Keratinocyte (primary cell): ENCODE results near the gene EXD2. TPM values are rescaled to one million over a fixed set of nuclear protein-coding genes. Genes with fewer than 3 reads are reported as not detected.

Source experiments
- DNase-seq: peaks from one replicate; pipeline ENCODE4 v3.0.0-alpha.2; 2011; ENCODE audit warnings: low read depth, missing footprints, low spot score
- FAIRE-seq: peaks from 2 replicates; lab custom pipeline; 2011; peaks lifted over from hg19 to GRCh38; lab: Jason Lieb, UNC
- H2AFZ ChIP-seq: 2 replicates; pipeline ENCODE4 v1.6.0; 2012; ENCODE audit warnings: low read length, control low read depth, inconsistent platforms; ENCODE audit not compliant: control insufficient read depth
- H3K27ac ChIP-seq: 2 replicates; pipeline ENCODE4 v1.5.1; 2011; ENCODE audit warnings: low read length; ENCODE audit not compliant: control insufficient read depth, insufficient read depth
- H3K27me3 ChIP-seq: 3 replicates; pipeline ENCODE4 v1.6.0; 2011; ENCODE audit warnings: low read length; ENCODE audit not compliant: control insufficient read depth, insufficient read depth; ENCODE audit errors: extremely low read depth
- H3K36me3 ChIP-seq, 2 experiments: 2 replicates in 1 of 2; 3 replicates in 1 of 2; pipeline ENCODE4 v1.5.1; 2011; ENCODE audit warnings: low read length in 2 of 2, mild to moderate bottlenecking in 1 of 2; ENCODE audit not compliant: control insufficient read depth in 2 of 2, insufficient read depth in 2 of 2; ENCODE audit errors: extremely low read depth in 1 of 2
- H3K4me1 ChIP-seq: 3 replicates; pipeline ENCODE4 v1.5.1; 2011; ENCODE audit warnings: low read length; ENCODE audit not compliant: control insufficient read depth, insufficient read depth; ENCODE audit errors: extremely low read depth
- H3K4me2 ChIP-seq: 3 replicates; pipeline ENCODE4 v1.6.0; 2011; ENCODE audit warnings: low read depth, low read length; ENCODE audit not compliant: control insufficient read depth, insufficient read depth; ENCODE audit errors: extremely low read depth
- H3K4me3 ChIP-seq, 3 experiments: fragments of 200-600 bp in 1 of 3; sonication (generic) in 1 of 3; 2 replicates in 2 of 3; 3 replicates in 1 of 3; pipeline ENCODE4 v1.5.1; 2011 to 2016; ENCODE audit warnings: low read length in 3 of 3, mild to moderate bottlenecking in 3 of 3, control low read depth in 2 of 3, inconsistent platforms in 1 of 3, low read depth in 1 of 3, mixed read lengths in 1 of 3, mixed run types in 1 of 3, moderate library complexity in 1 of 3; ENCODE audit not compliant: control insufficient read depth in 2 of 3, insufficient read depth in 2 of 3; ENCODE audit errors: extremely low read depth in 1 of 3
- H3K79me2 ChIP-seq: 2 replicates; pipeline ENCODE4 v1.6.0; 2012; ENCODE audit warnings: low read length; ENCODE audit not compliant: control insufficient read depth, insufficient read depth
- H3K9ac ChIP-seq: 3 replicates; pipeline ENCODE4 v1.6.0; 2011; ENCODE audit warnings: low read length; ENCODE audit not compliant: control insufficient read depth, insufficient read depth; ENCODE audit errors: extremely low read depth
- H3K9me1 ChIP-seq: 3 replicates; pipeline ENCODE4 v1.6.0; 2011; ENCODE audit warnings: low read length; ENCODE audit not compliant: control insufficient read depth, insufficient read depth; ENCODE audit errors: extremely low read depth
- H3K9me3 ChIP-seq: 2 replicates; pipeline ENCODE4 v1.5.1; 2012; ENCODE audit warnings: low read depth, low read length; ENCODE audit not compliant: control insufficient read depth
- H4K20me1 ChIP-seq: 3 replicates; pipeline ENCODE4 v1.6.0; 2011; ENCODE audit warnings: low read length; ENCODE audit not compliant: control insufficient read depth, insufficient read depth; ENCODE audit errors: extremely low read depth
- EZH2 ChIP-seq: IDR thresholded peaks from one replicate; pipeline ENCODE4 v1.6.1; 2012; ENCODE audit warnings: inconsistent platforms, mild to moderate bottlenecking, low read length, moderate library complexity
- dilution Hi-C: fragments of 300-500 bp; cut with MboI; formaldehyde crosslinking; loops from one replicate; pipeline ENCODE4 v1.7.0; 2020; ENCODE audit warnings: low sequenced_read_pairs; ENCODE audit not compliant: extremely low pct_ligation_motif_present
- polyA plus RNA-seq, 5 experiments: library from polyadenylated mRNA; depleted of rRNA in 3 of 5; stranded (reverse) in 3 of 5; stranded (forward) in 1 of 5; unstranded in 1 of 5; fragments of >200 nt; gene quantifications; 1 replicate in 1 of 5; 2 replicates in 3 of 5; 3 replicates in 1 of 5; pipeline versions ENCODE4 v1.2.1 to v1.2.3, GENCODE V29; 2011 to 2012; ENCODE audit warnings: missing spikeins in 2 of 5, low read depth in 1 of 5, low replicate concordance in 1 of 5
- TF ChIP-seq, protein P1 (sequence below), 3 experiments: IDR thresholded peaks in 1 of 3; conservative IDR thresholded peaks in 1 of 3; optimal IDR thresholded peaks in 1 of 3; 2 replicates in 2 of 3; 3 replicates in 1 of 3; pipeline versions ENCODE3 to v1.5.1; 2011; ENCODE audit warnings: low read length in 3 of 3, mild to moderate bottlenecking in 3 of 3, moderate library complexity in 2 of 3, control low read depth in 1 of 3, inconsistent platforms in 1 of 3; ENCODE audit not compliant: insufficient read depth in 2 of 3; ENCODE audit errors: extremely low read depth in 1 of 3

EXD2 gene
- polyA plus RNA-seq, 1 donor (not counting 4 experiments of a cell fraction or from before 2014, with no cell fraction given), result 22.7 TPM

GRCh38 chr14:69244946-69245345, 53.6 kb downstream of the EXD2 start:
- dilution Hi-C loops, result no loop called here
- Histone ChIP-seq H3K9me1 (no peaks in the 10 kb centered on the region), H3K36me3 (peaks cover 0 to 11% of the 10 kb centered on the region in 2 experiments), H3K4me3 (no peak overlapping the region), H3K27ac (no peak overlapping the region), H3K4me1 (no peaks in the 10 kb centered on the region), H3K27me3 (no peaks in the 10 kb centered on the region), H3K9me3 (no peaks in the 10 kb centered on the region), H2AFZ (no peak overlapping the region), H3K4me2 (no peak overlapping the region), H3K79me2 (no peaks in the 10 kb centered on the region), H4K20me1 (no peaks in the 10 kb centered on the region), H3K9ac (no peak overlapping the region)
- no peak for TF ChIP-seq EZH2
- TF ChIP-seq, protein P1, sequence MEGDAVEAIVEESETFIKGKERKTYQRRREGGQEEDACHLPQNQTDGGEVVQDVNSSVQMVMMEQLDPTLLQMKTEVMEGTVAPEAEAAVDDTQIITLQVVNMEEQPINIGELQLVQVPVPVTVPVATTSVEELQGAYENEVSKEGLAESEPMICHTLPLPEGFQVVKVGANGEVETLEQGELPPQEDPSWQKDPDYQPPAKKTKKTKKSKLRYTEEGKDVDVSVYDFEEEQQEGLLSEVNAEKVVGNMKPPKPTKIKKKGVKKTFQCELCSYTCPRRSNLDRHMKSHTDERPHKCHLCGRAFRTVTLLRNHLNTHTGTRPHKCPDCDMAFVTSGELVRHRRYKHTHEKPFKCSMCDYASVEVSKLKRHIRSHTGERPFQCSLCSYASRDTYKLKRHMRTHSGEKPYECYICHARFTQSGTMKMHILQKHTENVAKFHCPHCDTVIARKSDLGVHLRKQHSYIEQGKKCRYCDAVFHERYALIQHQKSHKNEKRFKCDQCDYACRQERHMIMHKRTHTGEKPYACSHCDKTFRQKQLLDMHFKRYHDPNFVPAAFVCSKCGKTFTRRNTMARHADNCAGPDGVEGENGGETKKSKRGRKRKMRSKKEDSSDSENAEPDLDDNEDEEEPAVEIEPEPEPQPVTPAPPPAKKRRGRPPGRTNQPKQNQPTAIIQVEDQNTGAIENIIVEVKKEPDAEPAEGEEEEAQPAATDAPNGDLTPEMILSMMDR (optimal IDR thresholded peaks at IDR 0.05 in 1 of 3, IDR thresholded peaks at IDR 0.05 in 1 of 3, conservative IDR thresholded peaks at IDR 0.05 in 1 of 3; ENCODE audit: extremely low read depth in 1 of 3, insufficient read depth in 2 of 3, low read length in 3 of 3), result no peak
- FAIRE-seq, result no peak
- no peak for DNase-seq

DNA sequence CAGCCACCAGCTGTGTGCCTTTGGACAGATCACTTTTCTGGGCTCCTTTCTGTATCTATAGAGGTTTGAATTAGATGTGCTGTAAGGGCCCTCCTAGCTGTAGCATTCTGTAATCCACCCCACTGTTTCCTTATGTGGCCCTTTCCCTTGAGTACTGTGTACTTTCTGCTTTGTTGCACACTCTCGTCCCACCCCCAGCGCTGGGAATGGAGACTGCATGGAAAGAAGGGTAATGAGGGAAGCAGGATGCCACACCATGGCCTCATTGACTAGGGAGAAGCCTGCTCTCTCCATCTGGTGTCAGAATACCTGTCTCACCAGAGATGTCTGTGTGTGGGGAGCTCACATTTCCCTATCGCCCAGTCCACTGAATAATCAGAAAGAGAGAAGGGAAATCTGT, 55.0 kb downstream of the EXD2 start:
- dilution Hi-C loops, result no loop called here
- no peaks in the 10 kb centered on the region for H3K9me3 ChIP-seq
- no peak for DNase-seq

More for the DNA sequence above, 55.0 kb downstream of the EXD2 start:
- H3K27ac ChIP-seq, result no peak overlapping the region
- H3K79me2 ChIP-seq, result no peaks in the 10 kb centered on the region
- H3K9me1 ChIP-seq, result no peaks in the 10 kb centered on the region
- H2AFZ ChIP-seq, result no peak overlapping the region
- H3K27me3 ChIP-seq, result no peaks in the 10 kb centered on the region
- H3K4me1 ChIP-seq, result no peaks in the 10 kb centered on the region
- no peak overlapping the region for H3K4me2 ChIP-seq
- peaks cover 0 to 8% of the 10 kb centered on the region in 2 experiments for H3K36me3 ChIP-seq
- H3K4me3 ChIP-seq, result no peak overlapping the region
- FAIRE-seq, result no peak
- H3K9ac ChIP-seq, result no peak overlapping the region
- TF ChIP-seq EZH2, result no peak
- TF ChIP-seq, protein P1 (optimal IDR thresholded peaks at IDR 0.05 in 1 of 3, IDR thresholded peaks at IDR 0.05 in 1 of 3, conservative IDR thresholded peaks at IDR 0.05 in 1 of 3; ENCODE audit: extremely low read depth in 1 of 3, insufficient read depth in 2 of 3, low read length in 3 of 3), result no peak
- H4K20me1 ChIP-seq, result no peaks in the 10 kb centered on the region
